ENCODE results near the gene GPR161.

DNA sequence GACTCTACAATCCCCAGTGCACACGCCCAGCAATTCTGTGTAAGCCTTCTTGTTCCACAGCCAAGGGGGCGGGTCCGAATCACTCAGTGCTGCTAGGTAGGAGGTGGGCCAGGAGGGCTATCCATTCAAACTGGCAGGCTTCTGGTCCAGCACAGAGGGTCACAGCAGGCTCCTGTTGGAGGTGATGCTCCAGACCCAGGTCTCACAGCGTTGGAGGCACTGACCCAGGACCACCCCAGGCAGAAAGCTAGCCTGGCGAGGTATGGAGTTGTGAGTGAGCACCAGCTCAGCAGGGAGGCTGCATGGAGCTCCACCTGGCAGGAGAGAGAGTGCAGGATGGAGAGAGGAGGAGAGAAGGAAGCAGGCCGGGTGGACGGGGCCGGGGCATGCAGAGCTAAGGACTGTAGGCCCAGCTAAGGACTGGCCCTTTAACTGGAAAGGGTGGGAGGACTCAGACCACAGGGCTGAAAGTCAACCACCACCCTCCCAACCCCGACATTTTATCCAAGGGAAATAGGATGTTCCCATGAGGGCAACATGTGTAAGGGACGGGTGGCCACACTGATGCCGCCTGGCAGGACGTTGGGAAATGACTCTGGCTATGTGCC, 38.7 kb downstream of the GPR161 start:
- TF ChIP-seq, protein P1, sequence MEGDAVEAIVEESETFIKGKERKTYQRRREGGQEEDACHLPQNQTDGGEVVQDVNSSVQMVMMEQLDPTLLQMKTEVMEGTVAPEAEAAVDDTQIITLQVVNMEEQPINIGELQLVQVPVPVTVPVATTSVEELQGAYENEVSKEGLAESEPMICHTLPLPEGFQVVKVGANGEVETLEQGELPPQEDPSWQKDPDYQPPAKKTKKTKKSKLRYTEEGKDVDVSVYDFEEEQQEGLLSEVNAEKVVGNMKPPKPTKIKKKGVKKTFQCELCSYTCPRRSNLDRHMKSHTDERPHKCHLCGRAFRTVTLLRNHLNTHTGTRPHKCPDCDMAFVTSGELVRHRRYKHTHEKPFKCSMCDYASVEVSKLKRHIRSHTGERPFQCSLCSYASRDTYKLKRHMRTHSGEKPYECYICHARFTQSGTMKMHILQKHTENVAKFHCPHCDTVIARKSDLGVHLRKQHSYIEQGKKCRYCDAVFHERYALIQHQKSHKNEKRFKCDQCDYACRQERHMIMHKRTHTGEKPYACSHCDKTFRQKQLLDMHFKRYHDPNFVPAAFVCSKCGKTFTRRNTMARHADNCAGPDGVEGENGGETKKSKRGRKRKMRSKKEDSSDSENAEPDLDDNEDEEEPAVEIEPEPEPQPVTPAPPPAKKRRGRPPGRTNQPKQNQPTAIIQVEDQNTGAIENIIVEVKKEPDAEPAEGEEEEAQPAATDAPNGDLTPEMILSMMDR (IDR thresholded peaks at IDR 0.05), result no peak
- TF ChIP-seq POLR2A (IDR thresholded peaks at IDR 0.05) (no peak), EP300 (IDR thresholded peaks at IDR 0.05) (no peak), POLR2AphosphoS5 (IDR thresholded peaks at IDR 0.05) (no peak)
